GM23248 (cell line): ENCODE results near the gene CEP63.

Experiments used
- EZH2 ChIP-seq: fragments of 200-600 bp; sonication (generic); IDR thresholded peaks from 2 replicates; pipeline ENCODE4 v1.6.1; 2018; ENCODE audit warnings: antibody characterized with exemption, mild to moderate bottlenecking; ENCODE audit not compliant: insufficient read depth, poor library complexity, severe bottlenecking
- EZH2phosphoT487 ChIP-seq: fragments of 200-600 bp; sonication (generic); IDR thresholded peaks from 2 replicates; pipeline ENCODE4 v1.6.1; 2018; ENCODE audit warnings: antibody characterized with exemption, moderate library complexity, mild to moderate bottlenecking, low read depth; ENCODE audit not compliant: insufficient read depth

DNA sequence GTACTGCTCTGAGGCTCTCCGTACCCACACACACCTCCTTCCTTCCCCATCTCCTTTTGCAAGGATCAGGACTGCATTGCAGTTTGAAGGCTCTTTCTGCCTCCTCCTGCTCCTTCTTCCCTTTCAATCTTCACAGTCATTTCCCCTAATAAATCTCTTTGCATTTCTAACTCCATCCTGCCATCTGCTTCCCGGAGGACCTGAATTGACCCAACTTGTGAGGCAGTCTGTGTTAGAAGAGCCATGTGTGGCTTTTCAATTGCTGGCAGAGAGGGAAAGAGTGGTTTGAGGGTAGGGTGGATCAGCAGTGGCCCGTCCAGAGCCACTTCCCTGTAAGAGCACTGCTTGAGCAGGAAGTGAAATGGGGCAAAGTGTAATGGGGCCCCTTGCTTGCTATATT, 35.9 kb upstream of the CEP63 start:
- TF ChIP-seq EZH2phosphoT487 = no peak
- TF ChIP-seq EZH2 = no peak
